Lower leg skin (tissue), 4 donors: Measurements from ENCODE around the gene CCHCR1. TPM values are rescaled to one million over a fixed set of nuclear protein-coding genes. Genes with fewer than 3 reads are reported as not detected.

ENCODE experiments used
- DNase-seq, 2 donors: peaks; one replicate each; pipeline ENCODE4 v3.0.0-alpha.2; 2019; ENCODE audit warnings: low spot score in 2 of 2
- H3K4me3 ChIP-seq: fragments of 200-600 bp; sonication (generic); 2 replicates; pipeline ENCODE4 v1.5.1; 2017; ENCODE audit warnings: mild to moderate bottlenecking, low read depth; ENCODE audit not compliant: poor library complexity, severe bottlenecking
- CTCF ChIP-seq, 3 donors: fragments of 450-650 bp; IDR thresholded peaks; one replicate each; pipeline ENCODE4 v1.5.1; 2016; ENCODE audit warnings: antibody characterized with exemption in 3 of 3, mild to moderate bottlenecking in 3 of 3, moderate library complexity in 2 of 3
- POLR2A ChIP-seq, 2 donors: fragments of 450-650 bp; IDR thresholded peaks; one replicate each; pipeline ENCODE4 v1.6.1; 2016 to 2017; ENCODE audit warnings: antibody characterized with exemption in 2 of 2, mild to moderate bottlenecking in 1 of 2, moderate library complexity in 1 of 2
- WGBS, 2 donors: methylation state at CpG; one replicate each; pipeline ENCODE4 v1.1.5; 2018; 5-methylcytosine and 5-hydroxymethylcytosine counted together
- intact Hi-C: fragments of 100-400 bp; cut with DNase I; formaldehyde crosslinking; loops from one replicate; pipeline ENCODE4 v1.15.0; 2023; ENCODE audit warnings: low total_unique reads
- total RNA-seq, 4 donors: library from RNA; depleted of rRNA; stranded (reverse); fragments of >200 nt; gene quantifications; one replicate each; pipeline ENCODE4 v1.1.0, GENCODE V29; 2016

The CCHCR1 gene
- total RNA-seq, 4 donors from 2014 or later, result 13.1 to 34.1 (median 21.7) TPM

GRCh38 chr6:31179896-31180295 lies 22.3 kb upstream of the CCHCR1 start:
- 96% methylated on average over 8 of the region's 8 CpGs for WGBS, 2 donors
- no peak for TF ChIP-seq POLR2A (IDR thresholded peaks at IDR 0.05)
- TF ChIP-seq CTCF (IDR thresholded peaks at IDR 0.05), result no peak
- intact Hi-C loops, result loop anchor here (5.0 kb wide), 1 partner anchor 1952 kb away; no protein-coding TSS in a partner anchor

GRCh38 chr6:31179042-31179386 lies 21.4 kb upstream of the CCHCR1 start:
- DNase-seq, result no peak
- WGBS, 2 donors, result 62 to 68% methylated on average over 4 of the region's 4 CpGs
- no peak overlapping the region for H3K4me3 ChIP-seq
- intact Hi-C loops, result no loop called here
- TF ChIP-seq CTCF (IDR thresholded peaks at IDR 0.05) (no peak), POLR2A (IDR thresholded peaks at IDR 0.05) (no peak)

More at GRCh38 chr6:31179896-31180295, 22.3 kb upstream of the CCHCR1 start:
- no peak for DNase-seq
- no peak overlapping the region for H3K4me3 ChIP-seq

- TF ChIP-seq CTCF (IDR thresholded peaks at IDR 0.05) (no peak), POLR2A (IDR thresholded peaks at IDR 0.05) (no peak)
- WGBS, 2 donors, result 41 to 48% methylated on average over 8 of the region's 8 CpGs
- H3K4me3 ChIP-seq, result no peak overlapping the region
- DNase-seq, result no peak
- intact Hi-C loops, result no loop called here
Observed at GRCh38 chr6:31178143-31179041, 20.8 kb upstream of the CCHCR1 start.

GRCh38 chr6:31175971-31176370 lies 18.4 kb upstream of the CCHCR1 start:
- WGBS, 2 donors, result 62 to 68% methylated on average over 3 of the region's 3 CpGs
- no peak for TF ChIP-seq CTCF (IDR thresholded peaks at IDR 0.05)
- no peak for TF ChIP-seq POLR2A (IDR thresholded peaks at IDR 0.05)

GRCh38 chr6:31174378-31174777 lies 16.8 kb upstream of the CCHCR1 start:
- DNase-seq, result no peak
- no peak for TF ChIP-seq POLR2A (IDR thresholded peaks at IDR 0.05)
- 70 to 91% methylated on average over 5 of the region's 5 CpGs for WGBS, 2 donors
- no peak overlapping the region for H3K4me3 ChIP-seq
- intact Hi-C loops, result no loop called here

More at GRCh38 chr6:31175971-31176370, 18.4 kb upstream of the CCHCR1 start:
- intact Hi-C loops, result no loop called here
- no peak for DNase-seq
- H3K4me3 ChIP-seq, result no peak overlapping the region

GRCh38 chr6:31173406-31173805 lies 15.8 kb upstream of the CCHCR1 start:
- no peak for TF ChIP-seq CTCF (IDR thresholded peaks at IDR 0.05)
- intact Hi-C loops, result no loop called here
- H3K4me3 ChIP-seq, result no peak overlapping the region
- no peak for DNase-seq
- WGBS, 2 donors, result 60 to 65% methylated on average over 3 of the region's 3 CpGs
